ENCODE measurements around the gene COL1A2.

COL1A2 gene

DNA sequence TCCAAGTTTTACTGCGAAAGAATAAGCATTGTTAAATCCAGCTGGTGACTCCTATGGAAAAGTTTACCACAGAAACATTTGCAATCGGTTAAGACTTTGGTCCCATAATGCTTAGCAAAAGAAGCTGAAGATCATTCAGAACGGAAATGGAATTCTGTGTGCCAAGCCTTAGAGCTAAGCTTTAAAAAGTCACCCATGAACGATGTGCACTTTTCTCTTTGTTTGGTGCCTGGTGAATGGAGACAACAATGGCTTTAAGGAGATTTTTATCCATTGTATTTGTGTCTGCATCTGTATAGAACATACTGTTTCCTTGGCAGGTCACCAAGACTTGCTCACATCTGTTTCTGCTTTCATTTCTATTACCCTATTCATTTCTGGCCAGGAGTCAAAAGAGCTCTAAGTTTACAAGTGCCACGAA is 26.3 kb upstream of the COL1A2 start:
- H3K27me3 ChIP-seq (replicated peaks; ENCODE audit: insufficient read depth, low read length): no peaks in the 10 kb centered on the region
- no peak overlapping the region for H2AFZ ChIP-seq (ENCODE audit: low read length)
- TF ChIP-seq EZH2phosphoT487 (IDR thresholded peaks at IDR 0.05; ENCODE audit: low read length) (no peak), EZH2 (optimal IDR thresholded peaks at IDR 0.05; ENCODE audit: low read depth, low read length) (no peak)
- TF ChIP-seq, protein P1, sequence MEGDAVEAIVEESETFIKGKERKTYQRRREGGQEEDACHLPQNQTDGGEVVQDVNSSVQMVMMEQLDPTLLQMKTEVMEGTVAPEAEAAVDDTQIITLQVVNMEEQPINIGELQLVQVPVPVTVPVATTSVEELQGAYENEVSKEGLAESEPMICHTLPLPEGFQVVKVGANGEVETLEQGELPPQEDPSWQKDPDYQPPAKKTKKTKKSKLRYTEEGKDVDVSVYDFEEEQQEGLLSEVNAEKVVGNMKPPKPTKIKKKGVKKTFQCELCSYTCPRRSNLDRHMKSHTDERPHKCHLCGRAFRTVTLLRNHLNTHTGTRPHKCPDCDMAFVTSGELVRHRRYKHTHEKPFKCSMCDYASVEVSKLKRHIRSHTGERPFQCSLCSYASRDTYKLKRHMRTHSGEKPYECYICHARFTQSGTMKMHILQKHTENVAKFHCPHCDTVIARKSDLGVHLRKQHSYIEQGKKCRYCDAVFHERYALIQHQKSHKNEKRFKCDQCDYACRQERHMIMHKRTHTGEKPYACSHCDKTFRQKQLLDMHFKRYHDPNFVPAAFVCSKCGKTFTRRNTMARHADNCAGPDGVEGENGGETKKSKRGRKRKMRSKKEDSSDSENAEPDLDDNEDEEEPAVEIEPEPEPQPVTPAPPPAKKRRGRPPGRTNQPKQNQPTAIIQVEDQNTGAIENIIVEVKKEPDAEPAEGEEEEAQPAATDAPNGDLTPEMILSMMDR (IDR thresholded peaks at IDR 0.05; ENCODE audit: low read length): no peak
- no peak for DNase-seq
- H3K9me2 ChIP-seq (replicated peaks; ENCODE audit: insufficient read depth, low read length): no peaks in the 10 kb centered on the region
- no peak overlapping the region for H3K4me2 ChIP-seq (ENCODE audit: low read depth, low read length)
- H3K4me1 ChIP-seq (ENCODE audit: low read length): no peaks in the 10 kb centered on the region
- H3K27ac ChIP-seq (ENCODE audit: low read length): no peak overlapping the region
- H3K9me3 ChIP-seq (replicated peaks; ENCODE audit: insufficient read depth, low read length): no peaks in the 10 kb centered on the region
- no peak overlapping the region for H3K4me3 ChIP-seq (ENCODE audit: low read length)
- H3F3A ChIP-seq (ENCODE audit: insufficient read depth, low read length): no peaks in the 10 kb centered on the region
- no peaks in the 10 kb centered on the region for H3K79me2 ChIP-seq (ENCODE audit: low read length)
- no peaks in the 10 kb centered on the region for H4K20me1 ChIP-seq (ENCODE audit: insufficient read depth, low read length)
- no peaks in the 10 kb centered on the region for H3K36me3 ChIP-seq (replicated peaks; ENCODE audit: insufficient read depth, low read length)
- H3K9ac ChIP-seq (ENCODE audit: low read length): no peak overlapping the region

DNA sequence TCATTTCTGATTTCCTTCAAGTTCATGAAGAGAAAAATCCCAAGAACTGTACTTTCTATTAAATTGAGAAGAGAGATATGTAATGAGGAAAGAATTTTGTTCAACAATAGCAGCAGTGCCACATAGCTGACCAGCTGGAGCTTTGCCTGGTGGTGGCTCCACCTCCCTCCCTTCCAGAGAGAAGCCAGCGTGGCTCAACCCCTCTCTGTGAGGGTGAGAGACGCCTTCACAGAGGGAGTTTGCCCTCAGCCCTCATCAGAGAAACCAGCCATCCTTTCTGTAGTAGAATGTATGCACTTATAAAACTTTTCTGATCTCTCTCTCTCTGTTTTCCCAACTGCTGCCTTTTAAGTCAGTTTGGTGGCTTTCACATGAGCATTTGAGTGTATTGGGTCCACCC is 20.5 kb upstream of the COL1A2 start:
- H4K20me1 ChIP-seq (ENCODE audit: insufficient read depth, low read length): no peaks in the 10 kb centered on the region
- no peak for DNase-seq
- H3K9ac ChIP-seq (ENCODE audit: low read length): no peak overlapping the region
- H3K4me2 ChIP-seq (ENCODE audit: low read depth, low read length): no peak overlapping the region
- no peak overlapping the region for H3K27ac ChIP-seq (ENCODE audit: low read length)
- no peaks in the 10 kb centered on the region for H3K9me3 ChIP-seq (replicated peaks; ENCODE audit: insufficient read depth, low read length)
- no peaks in the 10 kb centered on the region for H3F3A ChIP-seq (ENCODE audit: insufficient read depth, low read length)
- H3K79me2 ChIP-seq (ENCODE audit: low read length): no peaks in the 10 kb centered on the region
- H3K9me2 ChIP-seq (replicated peaks; ENCODE audit: insufficient read depth, low read length): no peaks in the 10 kb centered on the region
- H2AFZ ChIP-seq (ENCODE audit: low read length): no peak overlapping the region
- no peak for TF ChIP-seq EZH2 (optimal IDR thresholded peaks at IDR 0.05; ENCODE audit: low read depth, low read length)
- TF ChIP-seq, protein P1 (IDR thresholded peaks at IDR 0.05; ENCODE audit: low read length): no peak
- no peak for TF ChIP-seq EZH2phosphoT487 (IDR thresholded peaks at IDR 0.05; ENCODE audit: low read length)
- no peaks in the 10 kb centered on the region for H3K27me3 ChIP-seq (replicated peaks; ENCODE audit: insufficient read depth, low read length)
- H3K36me3 ChIP-seq (replicated peaks; ENCODE audit: insufficient read depth, low read length): no peaks in the 10 kb centered on the region
- no peak overlapping the region for H3K4me3 ChIP-seq (ENCODE audit: low read length)
- no peaks in the 10 kb centered on the region for H3K4me1 ChIP-seq (ENCODE audit: low read length)

DNA sequence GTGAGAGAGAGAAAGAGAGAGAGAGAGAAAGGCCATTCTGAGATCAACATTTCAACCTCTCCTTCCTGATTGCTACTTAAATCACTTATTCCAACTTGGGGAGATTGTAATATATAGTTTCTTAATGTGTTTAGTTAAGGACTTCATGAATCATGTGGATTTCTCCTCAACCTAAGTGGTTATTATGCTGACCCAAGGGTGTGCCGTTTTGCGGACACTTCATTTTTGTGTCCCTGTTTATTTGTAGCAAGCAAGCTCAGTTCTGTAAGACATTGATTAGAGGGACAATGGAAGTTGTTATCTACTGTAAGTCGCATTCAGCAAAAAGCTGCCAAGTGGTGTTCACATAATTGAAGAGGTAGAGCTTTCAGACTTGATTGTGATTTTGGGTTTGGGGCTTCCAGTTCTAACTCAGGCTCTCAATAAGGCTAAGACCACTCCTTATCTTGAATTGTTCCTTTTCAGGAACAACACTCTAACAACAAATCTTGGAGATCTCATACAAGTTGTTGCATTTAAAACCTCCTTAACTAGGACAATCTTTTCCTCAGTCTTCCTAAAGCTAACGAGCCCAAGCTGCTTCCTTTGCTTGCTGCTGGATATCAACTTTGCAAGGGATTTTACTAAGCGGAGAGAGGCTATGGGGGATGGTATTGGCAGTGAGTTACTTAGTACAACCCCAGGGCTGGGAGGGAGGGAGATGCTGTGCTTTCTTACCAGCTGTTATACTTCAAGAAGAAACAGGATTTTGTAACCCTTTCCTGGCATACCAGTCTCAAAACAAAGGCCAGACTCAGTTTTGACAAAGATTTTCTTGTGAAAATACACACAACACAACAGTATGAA is 19.8 kb upstream of the COL1A2 start:
- H2AFZ ChIP-seq (ENCODE audit: low read length): no peak overlapping the region
- H3K27ac ChIP-seq (ENCODE audit: low read length): no peak overlapping the region
- H3K4me3 ChIP-seq (ENCODE audit: low read length): no peak overlapping the region
- H3K4me2 ChIP-seq (ENCODE audit: low read depth, low read length): no peak overlapping the region
- H3K9ac ChIP-seq (ENCODE audit: low read length): no peak overlapping the region
- no peaks in the 10 kb centered on the region for H3K4me1 ChIP-seq (ENCODE audit: low read length)
- no peak for DNase-seq
- no peaks in the 10 kb centered on the region for H3K9me3 ChIP-seq (replicated peaks; ENCODE audit: insufficient read depth, low read length)
- H3K36me3 ChIP-seq (replicated peaks; ENCODE audit: insufficient read depth, low read length): no peaks in the 10 kb centered on the region
- no peaks in the 10 kb centered on the region for H3K79me2 ChIP-seq (ENCODE audit: low read length)
- TF ChIP-seq, protein P1 (IDR thresholded peaks at IDR 0.05; ENCODE audit: low read length): no peak
- TF ChIP-seq EZH2 (optimal IDR thresholded peaks at IDR 0.05; ENCODE audit: low read depth, low read length) (no peak), EZH2phosphoT487 (IDR thresholded peaks at IDR 0.05; ENCODE audit: low read length) (no peak)
- no peaks in the 10 kb centered on the region for H4K20me1 ChIP-seq (ENCODE audit: insufficient read depth, low read length)
- no peaks in the 10 kb centered on the region for H3F3A ChIP-seq (ENCODE audit: insufficient read depth, low read length)
- H3K27me3 ChIP-seq (replicated peaks; ENCODE audit: insufficient read depth, low read length): no peaks in the 10 kb centered on the region
- H3K9me2 ChIP-seq (replicated peaks; ENCODE audit: insufficient read depth, low read length): no peaks in the 10 kb centered on the region

Data from MM.1S (cell line).